ENCODE measurements around the gene SRMS. TPM values are rescaled to one million over a fixed set of nuclear protein-coding genes. Genes with fewer than 3 reads are reported as not detected.

The SRMS gene
- total and polyA plus RNA-seq, 2 of the 13 experiments (the other 11 are each of a cell fraction or from before 2014, with no cell fraction given), result not detected

DNA sequence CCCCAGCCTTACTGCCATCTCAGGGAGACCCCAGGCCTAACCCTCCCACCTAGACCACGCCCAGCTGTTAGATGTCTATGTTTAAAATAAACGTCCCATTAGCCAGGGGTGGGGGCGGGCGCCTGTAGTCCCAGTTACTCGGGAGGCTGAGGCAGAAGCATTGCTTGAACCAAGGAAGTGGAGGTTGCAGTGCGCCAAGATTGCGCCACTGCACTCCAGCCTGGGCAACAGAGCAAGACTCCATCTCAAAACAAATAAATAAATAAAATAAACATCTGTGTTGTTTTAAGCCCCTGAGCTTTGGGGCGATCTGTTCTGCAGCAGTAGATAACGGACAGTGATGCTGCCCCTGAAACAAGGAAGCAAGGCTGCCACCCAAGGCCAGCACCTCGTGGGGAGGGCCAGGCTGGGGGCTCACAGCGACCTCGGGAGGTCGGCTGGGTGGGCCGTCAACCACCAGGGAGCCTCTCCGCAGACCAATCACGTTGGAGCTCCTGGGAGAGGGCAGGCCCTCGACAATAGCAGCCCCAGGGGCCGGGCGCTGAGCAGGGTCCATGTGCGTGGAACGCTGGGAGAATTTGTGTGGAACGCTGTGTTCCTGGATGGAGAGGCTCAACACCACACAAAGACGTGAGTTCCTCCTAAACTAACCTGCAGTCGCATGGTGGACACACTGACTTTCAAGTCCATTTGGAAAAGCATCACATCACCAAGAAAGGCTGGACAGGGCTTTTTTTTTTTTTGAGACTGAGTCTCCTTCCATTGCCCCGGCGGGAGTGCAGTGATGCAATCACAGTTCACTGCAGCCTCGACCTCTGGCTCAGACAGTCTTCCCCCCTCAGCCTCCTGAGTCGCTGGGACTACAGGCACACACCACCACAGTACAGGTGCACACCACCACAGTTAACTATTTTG, 27.5 kb upstream of the SRMS start (continued):
- TF ChIP-seq, protein P1, sequence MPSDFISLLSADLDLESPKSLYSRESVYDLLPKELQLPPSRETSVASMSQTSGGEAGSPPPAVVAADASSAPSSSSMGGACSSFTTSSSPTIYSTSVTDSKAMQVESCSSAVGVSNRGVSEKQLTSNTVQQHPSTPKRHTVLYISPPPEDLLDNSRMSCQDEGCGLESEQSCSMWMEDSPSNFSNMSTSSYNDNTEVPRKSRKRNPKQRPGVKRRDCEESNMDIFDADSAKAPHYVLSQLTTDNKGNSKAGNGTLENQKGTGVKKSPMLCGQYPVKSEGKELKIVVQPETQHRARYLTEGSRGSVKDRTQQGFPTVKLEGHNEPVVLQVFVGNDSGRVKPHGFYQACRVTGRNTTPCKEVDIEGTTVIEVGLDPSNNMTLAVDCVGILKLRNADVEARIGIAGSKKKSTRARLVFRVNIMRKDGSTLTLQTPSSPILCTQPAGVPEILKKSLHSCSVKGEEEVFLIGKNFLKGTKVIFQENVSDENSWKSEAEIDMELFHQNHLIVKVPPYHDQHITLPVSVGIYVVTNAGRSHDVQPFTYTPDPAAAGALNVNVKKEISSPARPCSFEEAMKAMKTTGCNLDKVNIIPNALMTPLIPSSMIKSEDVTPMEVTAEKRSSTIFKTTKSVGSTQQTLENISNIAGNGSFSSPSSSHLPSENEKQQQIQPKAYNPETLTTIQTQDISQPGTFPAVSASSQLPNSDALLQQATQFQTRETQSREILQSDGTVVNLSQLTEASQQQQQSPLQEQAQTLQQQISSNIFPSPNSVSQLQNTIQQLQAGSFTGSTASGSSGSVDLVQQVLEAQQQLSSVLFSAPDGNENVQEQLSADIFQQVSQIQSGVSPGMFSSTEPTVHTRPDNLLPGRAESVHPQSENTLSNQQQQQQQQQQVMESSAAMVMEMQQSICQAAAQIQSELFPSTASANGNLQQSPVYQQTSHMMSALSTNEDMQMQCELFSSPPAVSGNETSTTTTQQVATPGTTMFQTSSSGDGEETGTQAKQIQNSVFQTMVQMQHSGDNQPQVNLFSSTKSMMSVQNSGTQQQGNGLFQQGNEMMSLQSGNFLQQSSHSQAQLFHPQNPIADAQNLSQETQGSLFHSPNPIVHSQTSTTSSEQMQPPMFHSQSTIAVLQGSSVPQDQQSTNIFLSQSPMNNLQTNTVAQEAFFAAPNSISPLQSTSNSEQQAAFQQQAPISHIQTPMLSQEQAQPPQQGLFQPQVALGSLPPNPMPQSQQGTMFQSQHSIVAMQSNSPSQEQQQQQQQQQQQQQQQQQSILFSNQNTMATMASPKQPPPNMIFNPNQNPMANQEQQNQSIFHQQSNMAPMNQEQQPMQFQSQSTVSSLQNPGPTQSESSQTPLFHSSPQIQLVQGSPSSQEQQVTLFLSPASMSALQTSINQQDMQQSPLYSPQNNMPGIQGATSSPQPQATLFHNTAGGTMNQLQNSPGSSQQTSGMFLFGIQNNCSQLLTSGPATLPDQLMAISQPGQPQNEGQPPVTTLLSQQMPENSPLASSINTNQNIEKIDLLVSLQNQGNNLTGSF (CRISPR knock-in tag; IDR thresholded peaks at IDR 0.05), result 0 out of 2 replicates have a peak, but pooled peaks have one; percentile 46
- TF ChIP-seq ZNF710 (CRISPR knock-in tag; IDR thresholded peaks at IDR 0.05; ENCODE audit: borderline replicate concordance), result no peak
- 0 out of 2 replicates have a peak, but pooled peaks have one; percentile 23 for TF ChIP-seq JUN (CRISPR knock-in tag; IDR thresholded peaks at IDR 0.05)
- TF ChIP-seq, protein P2, sequence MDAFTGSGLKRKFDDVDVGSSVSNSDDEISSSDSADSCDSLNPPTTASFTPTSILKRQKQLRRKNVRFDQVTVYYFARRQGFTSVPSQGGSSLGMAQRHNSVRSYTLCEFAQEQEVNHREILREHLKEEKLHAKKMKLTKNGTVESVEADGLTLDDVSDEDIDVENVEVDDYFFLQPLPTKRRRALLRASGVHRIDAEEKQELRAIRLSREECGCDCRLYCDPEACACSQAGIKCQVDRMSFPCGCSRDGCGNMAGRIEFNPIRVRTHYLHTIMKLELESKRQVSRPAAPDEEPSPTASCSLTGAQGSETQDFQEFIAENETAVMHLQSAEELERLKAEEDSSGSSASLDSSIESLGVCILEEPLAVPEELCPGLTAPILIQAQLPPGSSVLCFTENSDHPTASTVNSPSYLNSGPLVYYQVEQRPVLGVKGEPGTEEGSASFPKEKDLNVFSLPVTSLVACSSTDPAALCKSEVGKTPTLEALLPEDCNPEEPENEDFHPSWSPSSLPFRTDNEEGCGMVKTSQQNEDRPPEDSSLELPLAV (CRISPR knock-in tag; conservative IDR thresholded peaks at IDR 0.05; ENCODE audit: low read depth), result no peak
- TF ChIP-seq KDM3A (CRISPR knock-in tag; IDR thresholded peaks at IDR 0.05; ENCODE audit: low read depth), result peak; percentile 30; the same call in 1 of the 2 replicates
- TF ChIP-seq HNF4A (CRISPR knock-in tag; IDR thresholded peaks at IDR 0.05), result peak; percentile 9; the same call in 1 of the 2 replicates
- TF ChIP-seq ZNF724P (CRISPR knock-in tag; IDR thresholded peaks at IDR 0.05; ENCODE audit: borderline replicate concordance), result peak; percentile 6; the same call in 1 of the 2 replicates
- TF ChIP-seq PITX1 (CRISPR knock-in tag; IDR thresholded peaks at IDR 0.05), result no peak
- TF ChIP-seq IRX3 (CRISPR knock-in tag; IDR thresholded peaks at IDR 0.05; ENCODE audit: borderline replicate concordance, low read depth), result no peak
- no peak for TF ChIP-seq GZF1 (CRISPR knock-in tag; IDR thresholded peaks at IDR 0.05)
- TF ChIP-seq ZNF260 (CRISPR knock-in tag; IDR thresholded peaks at IDR 0.05; ENCODE audit: borderline replicate concordance, low read depth), result no peak
- TF ChIP-seq, protein P3, sequence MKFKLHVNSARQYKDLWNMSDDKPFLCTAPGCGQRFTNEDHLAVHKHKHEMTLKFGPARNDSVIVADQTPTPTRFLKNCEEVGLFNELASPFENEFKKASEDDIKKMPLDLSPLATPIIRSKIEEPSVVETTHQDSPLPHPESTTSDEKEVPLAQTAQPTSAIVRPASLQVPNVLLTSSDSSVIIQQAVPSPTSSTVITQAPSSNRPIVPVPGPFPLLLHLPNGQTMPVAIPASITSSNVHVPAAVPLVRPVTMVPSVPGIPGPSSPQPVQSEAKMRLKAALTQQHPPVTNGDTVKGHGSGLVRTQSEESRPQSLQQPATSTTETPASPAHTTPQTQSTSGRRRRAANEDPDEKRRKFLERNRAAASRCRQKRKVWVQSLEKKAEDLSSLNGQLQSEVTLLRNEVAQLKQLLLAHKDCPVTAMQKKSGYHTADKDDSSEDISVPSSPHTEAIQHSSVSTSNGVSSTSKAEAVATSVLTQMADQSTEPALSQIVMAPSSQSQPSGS (CRISPR knock-in tag; IDR thresholded peaks at IDR 0.05), result peak; percentile 47; the same call in 1 of the 2 replicates
- TF ChIP-seq RFXAP (CRISPR knock-in tag; IDR thresholded peaks at IDR 0.05; ENCODE audit: borderline replicate concordance), result no peak
- 0 out of 2 replicates have a peak, but pooled peaks have one; percentile 24 for TF ChIP-seq ZNF556 (CRISPR knock-in tag; IDR thresholded peaks at IDR 0.05; ENCODE audit: borderline replicate concordance)
- 0 out of 2 replicates have a peak, but pooled peaks have one; percentile 18 for TF ChIP-seq ZSCAN9 (CRISPR knock-in tag; IDR thresholded peaks at IDR 0.05; ENCODE audit: borderline replicate concordance)
- no peak for TF ChIP-seq ZNF354B (CRISPR knock-in tag; IDR thresholded peaks at IDR 0.05)
- TF ChIP-seq NR1H2 (CRISPR knock-in tag; IDR thresholded peaks at IDR 0.05; ENCODE audit: borderline replicate concordance, low read depth), result 0 out of 2 replicates have a peak, but pooled peaks have one; percentile 62
- TF ChIP-seq RNF2 (conservative IDR thresholded peaks at IDR 0.05; ENCODE audit: low read depth), result no peak
